Measurements from ENCODE around the gene KCNQ1.

DNA sequence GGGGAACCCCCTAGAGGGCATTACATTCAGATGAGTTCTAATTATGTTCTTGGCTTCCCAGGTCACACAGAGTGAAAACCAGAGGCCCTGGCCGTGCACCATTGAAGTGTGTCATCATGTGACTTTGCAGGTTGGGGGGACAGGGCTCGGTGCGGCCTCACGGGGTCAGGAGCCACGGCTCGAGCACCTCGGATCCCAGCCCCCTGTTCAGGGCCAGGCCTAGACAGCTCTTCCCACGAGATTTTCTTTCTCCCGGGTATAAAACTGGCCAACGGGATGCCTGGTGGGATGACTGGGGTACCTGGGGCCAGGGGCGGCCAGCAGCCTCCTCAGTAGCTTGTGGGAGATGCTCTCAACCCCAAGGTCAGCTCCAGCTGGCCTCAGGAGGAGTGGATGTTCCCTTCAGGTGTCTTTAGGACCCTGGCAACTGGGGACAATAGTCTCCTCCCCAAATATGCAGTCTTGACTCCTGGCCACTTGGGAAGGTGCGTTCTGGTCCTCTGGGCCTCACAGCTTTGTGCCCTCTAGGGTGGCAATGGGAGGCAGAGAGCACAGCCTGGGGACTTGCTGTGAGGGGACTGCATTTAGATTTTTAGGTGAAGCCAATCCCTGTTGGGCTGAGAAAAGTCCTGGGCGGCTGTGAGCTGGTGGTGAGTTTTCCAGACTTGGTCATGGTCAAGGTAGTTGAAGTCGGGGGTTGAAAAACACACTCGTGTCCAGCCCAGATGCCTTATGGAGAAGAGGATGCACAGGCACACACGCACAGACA lies 95.6 kb downstream of the KCNQ1 start:
- no peak for TF ChIP-seq CTCF (IDR thresholded peaks at IDR 0.05; ENCODE audit: insufficient read depth, low read length, poor library complexity, severe bottlenecking)
- no peak for TF ChIP-seq EZH2phosphoT487 (conservative IDR thresholded peaks at IDR 0.05; ENCODE audit: low read length)
